ENCODE measurements around the gene CRISP3. TPM values are rescaled to one million over a fixed set of nuclear protein-coding genes. Genes with fewer than 3 reads are reported as not detected.
"Not testable (repeated sequence)": the region's sequence is repeated elsewhere in the genome, so short reads cannot be mapped to it uniquely, and the experiment has no call there.

The CRISP3 gene
- total RNA-seq, 1 donor from 2014 or later = not detected

DNA sequence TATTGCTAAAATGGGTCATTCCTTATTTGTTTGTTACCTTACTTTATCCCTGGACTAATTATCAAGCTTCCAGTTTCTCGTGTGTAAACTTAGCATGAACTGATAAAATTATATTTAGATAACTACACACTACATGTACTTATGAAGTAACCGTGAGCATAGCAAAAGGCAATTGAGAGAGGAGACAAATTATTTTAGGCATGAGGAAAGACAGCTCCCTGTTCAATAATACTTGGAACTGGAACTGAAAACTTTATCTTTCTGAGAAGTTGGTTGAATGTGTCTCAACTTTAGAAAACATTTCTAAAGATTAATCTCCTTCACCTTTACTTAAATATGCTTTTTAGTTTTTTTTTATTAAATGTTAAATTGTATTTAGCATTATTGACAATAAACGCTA, 11.4 kb downstream of the CRISP3 start:
- Mint-ChIP-seq H3K36me3 (ENCODE audit: low read depth) (no peaks in the 10 kb centered on the region), H3K4me1 (no peaks in the 10 kb centered on the region), H3K4me3 (no peak overlapping the region), H3K27me3 (ENCODE audit: low read depth) (no peaks in the 10 kb centered on the region), H3K9me3 (no peaks in the 10 kb centered on the region), H3K27ac (ENCODE audit: unreplicated experiment) (no peak overlapping the region)
- TF ChIP-seq, protein P1, sequence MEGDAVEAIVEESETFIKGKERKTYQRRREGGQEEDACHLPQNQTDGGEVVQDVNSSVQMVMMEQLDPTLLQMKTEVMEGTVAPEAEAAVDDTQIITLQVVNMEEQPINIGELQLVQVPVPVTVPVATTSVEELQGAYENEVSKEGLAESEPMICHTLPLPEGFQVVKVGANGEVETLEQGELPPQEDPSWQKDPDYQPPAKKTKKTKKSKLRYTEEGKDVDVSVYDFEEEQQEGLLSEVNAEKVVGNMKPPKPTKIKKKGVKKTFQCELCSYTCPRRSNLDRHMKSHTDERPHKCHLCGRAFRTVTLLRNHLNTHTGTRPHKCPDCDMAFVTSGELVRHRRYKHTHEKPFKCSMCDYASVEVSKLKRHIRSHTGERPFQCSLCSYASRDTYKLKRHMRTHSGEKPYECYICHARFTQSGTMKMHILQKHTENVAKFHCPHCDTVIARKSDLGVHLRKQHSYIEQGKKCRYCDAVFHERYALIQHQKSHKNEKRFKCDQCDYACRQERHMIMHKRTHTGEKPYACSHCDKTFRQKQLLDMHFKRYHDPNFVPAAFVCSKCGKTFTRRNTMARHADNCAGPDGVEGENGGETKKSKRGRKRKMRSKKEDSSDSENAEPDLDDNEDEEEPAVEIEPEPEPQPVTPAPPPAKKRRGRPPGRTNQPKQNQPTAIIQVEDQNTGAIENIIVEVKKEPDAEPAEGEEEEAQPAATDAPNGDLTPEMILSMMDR (conservative IDR thresholded peaks at IDR 0.05) = no peak
- DNase-seq (ENCODE audit: low read depth, low spot score) = no peak

DNA sequence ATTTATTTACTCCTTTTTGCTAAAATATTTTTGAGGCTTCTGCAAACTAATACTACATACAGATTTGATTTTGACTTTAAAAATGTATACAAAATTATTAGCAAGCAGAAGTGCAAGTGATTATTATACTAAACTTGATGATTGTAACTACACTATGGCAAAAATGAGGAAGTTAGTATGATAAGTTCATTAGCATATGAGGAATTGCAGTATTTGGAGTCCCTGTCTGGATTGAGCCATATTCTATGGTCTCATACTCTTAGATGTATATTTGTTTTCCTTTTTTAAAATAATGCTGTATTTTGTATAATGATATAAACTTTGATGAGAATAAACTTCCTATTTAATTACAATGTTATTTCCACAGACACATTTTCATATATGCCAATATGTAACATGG, 13.9 kb downstream of the CRISP3 start:
- TF ChIP-seq, protein P1 (conservative IDR thresholded peaks at IDR 0.05) = no peak
- no peaks in the 10 kb centered on the region for H3K36me3 Mint-ChIP-seq (ENCODE audit: low read depth)
- H3K9me3 Mint-ChIP-seq = no peaks in the 10 kb centered on the region
- peaks cover 5% of the 10 kb centered on the region for H3K27me3 Mint-ChIP-seq (ENCODE audit: low read depth)
- DNase-seq (ENCODE audit: low read depth, low spot score) = no peak
- H3K4me3 Mint-ChIP-seq = no peak overlapping the region
- no peak overlapping the region for H3K27ac Mint-ChIP-seq (ENCODE audit: unreplicated experiment)
- H3K4me1 Mint-ChIP-seq = no peaks in the 10 kb centered on the region

DNA sequence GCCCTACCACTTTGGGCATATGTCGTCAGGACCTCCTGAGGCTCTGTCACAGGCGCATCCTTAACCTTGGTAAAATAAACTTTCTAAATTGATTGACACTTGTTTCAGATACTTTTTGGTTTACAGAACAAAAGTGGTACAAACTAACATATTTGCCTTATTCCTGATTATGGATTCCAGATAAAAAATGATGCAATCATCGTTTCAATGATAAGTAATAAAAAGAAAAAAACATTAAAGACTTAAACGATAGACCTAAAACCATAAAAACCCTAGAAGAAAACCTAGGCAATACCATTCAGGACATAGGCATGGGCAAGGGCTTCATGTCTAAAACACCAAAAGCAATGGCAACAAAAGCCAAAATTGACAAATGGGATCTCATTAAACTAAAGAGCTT, 20.3 kb downstream of the CRISP3 start:
- not testable (repeated sequence) for H3K4me3 Mint-ChIP-seq; H3K9me3 Mint-ChIP-seq; DNase-seq (ENCODE audit: low read depth, low spot score); H3K27ac Mint-ChIP-seq (ENCODE audit: unreplicated experiment); H3K36me3 Mint-ChIP-seq (ENCODE audit: low read depth); H3K27me3 Mint-ChIP-seq (ENCODE audit: low read depth); H3K4me1 Mint-ChIP-seq

DNA sequence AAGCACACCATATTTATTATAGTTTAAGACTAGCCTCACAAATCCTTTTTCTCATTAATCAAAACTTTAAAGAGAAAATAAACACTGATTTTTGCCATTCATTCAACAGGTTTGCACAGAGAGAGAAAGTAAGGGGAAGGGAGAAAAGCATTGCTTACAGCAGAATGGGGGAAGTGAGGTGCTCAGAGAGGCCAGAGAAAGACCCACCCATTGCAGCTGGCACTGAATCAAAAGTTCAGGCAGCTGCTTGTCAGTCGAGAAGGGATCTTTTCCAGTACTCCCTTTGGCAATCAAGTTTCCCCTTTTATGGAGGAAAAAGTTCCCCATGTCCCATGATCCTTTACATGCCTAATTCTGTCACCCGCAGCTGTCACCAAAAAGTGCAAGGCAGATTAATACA, 22.9 kb downstream of the CRISP3 start:
- H3K36me3 Mint-ChIP-seq (ENCODE audit: low read depth) = no peaks in the 10 kb centered on the region
- no peaks in the 10 kb centered on the region for H3K27me3 Mint-ChIP-seq (ENCODE audit: low read depth)
- H3K27ac Mint-ChIP-seq (ENCODE audit: unreplicated experiment) = no peak overlapping the region
- H3K4me3 Mint-ChIP-seq = no peak overlapping the region
- H3K9me3 Mint-ChIP-seq = peaks cover 10% of the 10 kb centered on the region
- DNase-seq (ENCODE audit: low read depth, low spot score) = no peak
- TF ChIP-seq, protein P1 (conservative IDR thresholded peaks at IDR 0.05) = no peak
- H3K4me1 Mint-ChIP-seq = no peaks in the 10 kb centered on the region

DNA sequence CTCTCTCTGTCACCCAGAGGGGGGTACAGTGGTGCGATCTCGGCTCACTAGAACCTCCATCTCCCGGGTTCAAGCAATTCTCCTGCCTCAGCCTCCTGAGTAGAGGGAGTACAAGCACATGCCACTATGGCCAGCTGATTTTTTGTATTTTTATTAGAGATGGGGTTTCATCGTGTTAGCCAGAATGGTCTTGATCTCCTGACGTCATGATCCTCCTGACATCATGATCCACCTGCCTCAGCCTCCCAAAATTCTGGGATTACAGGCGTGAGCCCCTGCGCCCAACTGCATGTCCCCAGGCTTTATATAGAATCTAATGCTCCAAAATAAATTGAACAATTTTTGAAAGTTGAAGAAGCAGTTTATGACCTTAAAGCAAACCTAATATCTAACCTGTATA, 23.8 kb downstream of the CRISP3 start:
- Mint-ChIP-seq H3K4me3 (no peak overlapping the region), H3K9me3 (peaks cover 10% of the 10 kb centered on the region), H3K27me3 (ENCODE audit: low read depth) (no peaks in the 10 kb centered on the region), H3K4me1 (no peaks in the 10 kb centered on the region), H3K27ac (ENCODE audit: unreplicated experiment) (no peak overlapping the region), H3K36me3 (ENCODE audit: low read depth) (no peaks in the 10 kb centered on the region)
- TF ChIP-seq, protein P1 (conservative IDR thresholded peaks at IDR 0.05) = no peak
- DNase-seq (ENCODE audit: low read depth, low spot score) = no peak

DNA sequence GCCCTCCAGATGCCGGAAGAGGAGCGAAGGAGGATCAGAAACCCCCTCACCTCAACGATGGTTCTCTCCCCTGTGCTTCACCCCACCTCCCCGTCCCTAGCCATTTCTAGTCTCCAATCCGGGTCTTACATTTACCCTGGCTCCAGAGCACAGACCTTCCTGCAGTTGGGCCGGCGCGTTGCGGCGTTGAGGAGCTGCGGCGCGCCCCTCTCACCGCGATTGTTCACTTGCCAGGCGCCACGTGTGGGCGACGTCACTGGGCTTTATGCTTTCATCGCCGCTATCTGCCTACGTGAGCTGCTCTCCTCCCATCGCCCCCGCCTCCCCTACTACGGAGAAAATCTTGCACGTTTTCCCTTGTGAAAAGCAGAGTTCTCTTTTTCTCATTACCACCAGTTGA, 30.8 kb downstream of the CRISP3 start, which contains the start of gene CRISP2:
TSS of gene CRISP2 (minus strand) at position 198 of the 400 bp plus-strand sequence. CDS start 4,347 bp downstream, outside the sequence.
- H3K4me1 Mint-ChIP-seq = no peaks in the 10 kb centered on the region
- H3K27ac Mint-ChIP-seq (ENCODE audit: unreplicated experiment) = no peak within 1 kb of the TSS
- H3K36me3 Mint-ChIP-seq (ENCODE audit: low read depth) = no peaks in the 10 kb centered on the region
- no peaks in the 10 kb centered on the region for H3K27me3 Mint-ChIP-seq (ENCODE audit: low read depth)
- no peak within 1 kb of the TSS for H3K4me3 Mint-ChIP-seq
- TF ChIP-seq, protein P1 (conservative IDR thresholded peaks at IDR 0.05) = no peak
- H3K9me3 Mint-ChIP-seq = peaks cover 5% of the 10 kb centered on the region
- DNase-seq (ENCODE audit: low read depth, low spot score) = no peak
